Tibial nerve (tissue), 4 donors: ENCODE results near the gene CXCL12. TPM values are rescaled to one million over a fixed set of nuclear protein-coding genes. Genes with fewer than 3 reads are reported as not detected.

Experiments used
- DNase-seq, 2 donors: peaks; one replicate each; pipeline ENCODE4 v3.0.0-alpha.2; 2019; ENCODE audit warnings: low spot score in 2 of 2
- H3K27ac ChIP-seq, 4 donors: fragments of 200-600 bp; sonication (generic) in 3 of 4; one replicate each; pipeline ENCODE4 v1.5.1; 2017 to 2019; ENCODE audit warnings: mild to moderate bottlenecking in 1 of 4
- H3K27me3 ChIP-seq, 2 donors: fragments of 200-600 bp; sonication (generic) in 1 of 2; one replicate each; pipeline versions ENCODE4 v1.5.1 to v1.6.0; 2017 to 2019
- H3K36me3 ChIP-seq, 3 donors: fragments of 200-600 bp; sonication (generic); one replicate each; pipeline ENCODE4 v1.5.1; 2018 to 2019
- H3K4me1 ChIP-seq, 4 donors: fragments of 200-600 bp; sonication (generic) in 3 of 4; one replicate each; pipeline ENCODE4 v1.5.1; 2017 to 2019
- H3K4me3 ChIP-seq, 4 donors: fragments of 200-600 bp; sonication (generic) in 3 of 4; one replicate each; pipeline ENCODE4 v1.5.1; 2017 to 2019; ENCODE audit warnings: mild to moderate bottlenecking in 1 of 4, moderate library complexity in 1 of 4
- H3K9me3 ChIP-seq, 4 donors: fragments of 200-600 bp; sonication (generic) in 3 of 4; one replicate each; pipeline ENCODE4 v1.5.1; 2017 to 2019
- EP300 ChIP-seq, 2 donors: sonication (generic); formaldehyde crosslinking; IDR thresholded peaks; one replicate each; pipeline ENCODE4 v1.6.1; 2017; ENCODE audit warnings: antibody characterized with exemption in 2 of 2, mild to moderate bottlenecking in 1 of 2
- POLR2A ChIP-seq, 2 donors: fragments of 450-650 bp; IDR thresholded peaks; one replicate each; pipeline ENCODE4 v1.6.1; 2017; ENCODE audit warnings: antibody characterized with exemption in 2 of 2, mild to moderate bottlenecking in 2 of 2, moderate library complexity in 2 of 2
- WGBS, 2 donors: methylation state at CpG; one replicate each; pipeline ENCODE4 v1.1.5; 2018; 5-methylcytosine and 5-hydroxymethylcytosine counted together
- total RNA-seq, 4 donors: library from RNA; depleted of rRNA; stranded (reverse); fragments of >200 nt; gene quantifications; one replicate each; pipeline ENCODE4 v1.1.0, GENCODE V29; 2016
- TF ChIP-seq, protein P1 (sequence below), 5 experiments: fragments of 200-600 bp in 3 of 5; fragments of 450-650 bp in 2 of 5; sonication (generic) in 3 of 5; IDR thresholded peaks; one replicate each; pipeline ENCODE4 v1.5.1; 2016 to 2019; ENCODE audit warnings: antibody characterized with exemption in 5 of 5, mild to moderate bottlenecking in 3 of 5, moderate library complexity in 2 of 5

The CXCL12 gene
- total RNA-seq, 4 donors from 2014 or later: 35.0 to 119 (median 86.4) TPM

DNA sequence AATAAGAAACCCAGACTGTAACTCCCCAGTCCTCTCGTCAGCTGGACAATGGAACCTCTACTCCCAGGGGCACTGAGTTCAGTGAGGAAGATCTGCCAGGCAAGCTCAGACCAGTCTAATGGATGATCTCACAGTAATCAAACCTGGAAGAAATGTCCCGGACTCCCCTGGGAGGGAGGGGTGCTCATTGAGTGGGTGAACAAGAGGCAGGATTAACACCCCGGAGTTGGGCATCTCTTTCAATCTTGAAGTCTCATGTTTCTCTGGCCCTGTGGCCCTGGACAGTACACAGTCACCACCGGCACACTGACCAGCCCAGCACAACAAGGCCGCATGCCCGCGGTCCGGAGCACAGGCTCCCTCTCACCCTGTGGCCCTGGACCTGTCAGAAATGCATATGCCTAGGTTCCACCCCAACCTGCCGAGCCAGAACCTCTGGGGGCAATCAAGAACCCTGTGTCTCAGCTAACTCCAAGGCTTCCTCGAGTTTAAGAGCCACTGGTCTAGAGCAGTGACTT, 27.8 kb downstream of the CXCL12 start:
- no peaks in the 10 kb centered on the region for H3K27me3 ChIP-seq
- no peaks in the 10 kb centered on the region for H3K9me3 ChIP-seq
- no peak overlapping the region for H3K27ac ChIP-seq
- peaks cover 0 to 4% (median 0%) of the 10 kb centered on the region in 4 donors for H3K4me1 ChIP-seq
- DNase-seq: no peak
- H3K4me3 ChIP-seq: no peak overlapping the region
- WGBS, 2 donors: 79 to 81% methylated on average over 9 to 10 of the region's 10 CpGs
- peaks cover 0 to 3% (median 0%) of the 10 kb centered on the region in 3 donors for H3K36me3 ChIP-seq
- TF ChIP-seq, protein P1, sequence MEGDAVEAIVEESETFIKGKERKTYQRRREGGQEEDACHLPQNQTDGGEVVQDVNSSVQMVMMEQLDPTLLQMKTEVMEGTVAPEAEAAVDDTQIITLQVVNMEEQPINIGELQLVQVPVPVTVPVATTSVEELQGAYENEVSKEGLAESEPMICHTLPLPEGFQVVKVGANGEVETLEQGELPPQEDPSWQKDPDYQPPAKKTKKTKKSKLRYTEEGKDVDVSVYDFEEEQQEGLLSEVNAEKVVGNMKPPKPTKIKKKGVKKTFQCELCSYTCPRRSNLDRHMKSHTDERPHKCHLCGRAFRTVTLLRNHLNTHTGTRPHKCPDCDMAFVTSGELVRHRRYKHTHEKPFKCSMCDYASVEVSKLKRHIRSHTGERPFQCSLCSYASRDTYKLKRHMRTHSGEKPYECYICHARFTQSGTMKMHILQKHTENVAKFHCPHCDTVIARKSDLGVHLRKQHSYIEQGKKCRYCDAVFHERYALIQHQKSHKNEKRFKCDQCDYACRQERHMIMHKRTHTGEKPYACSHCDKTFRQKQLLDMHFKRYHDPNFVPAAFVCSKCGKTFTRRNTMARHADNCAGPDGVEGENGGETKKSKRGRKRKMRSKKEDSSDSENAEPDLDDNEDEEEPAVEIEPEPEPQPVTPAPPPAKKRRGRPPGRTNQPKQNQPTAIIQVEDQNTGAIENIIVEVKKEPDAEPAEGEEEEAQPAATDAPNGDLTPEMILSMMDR (IDR thresholded peaks at IDR 0.05): no peak
- no peak for TF ChIP-seq POLR2A (IDR thresholded peaks at IDR 0.05)
- no peak for TF ChIP-seq EP300 (IDR thresholded peaks at IDR 0.05)

DNA sequence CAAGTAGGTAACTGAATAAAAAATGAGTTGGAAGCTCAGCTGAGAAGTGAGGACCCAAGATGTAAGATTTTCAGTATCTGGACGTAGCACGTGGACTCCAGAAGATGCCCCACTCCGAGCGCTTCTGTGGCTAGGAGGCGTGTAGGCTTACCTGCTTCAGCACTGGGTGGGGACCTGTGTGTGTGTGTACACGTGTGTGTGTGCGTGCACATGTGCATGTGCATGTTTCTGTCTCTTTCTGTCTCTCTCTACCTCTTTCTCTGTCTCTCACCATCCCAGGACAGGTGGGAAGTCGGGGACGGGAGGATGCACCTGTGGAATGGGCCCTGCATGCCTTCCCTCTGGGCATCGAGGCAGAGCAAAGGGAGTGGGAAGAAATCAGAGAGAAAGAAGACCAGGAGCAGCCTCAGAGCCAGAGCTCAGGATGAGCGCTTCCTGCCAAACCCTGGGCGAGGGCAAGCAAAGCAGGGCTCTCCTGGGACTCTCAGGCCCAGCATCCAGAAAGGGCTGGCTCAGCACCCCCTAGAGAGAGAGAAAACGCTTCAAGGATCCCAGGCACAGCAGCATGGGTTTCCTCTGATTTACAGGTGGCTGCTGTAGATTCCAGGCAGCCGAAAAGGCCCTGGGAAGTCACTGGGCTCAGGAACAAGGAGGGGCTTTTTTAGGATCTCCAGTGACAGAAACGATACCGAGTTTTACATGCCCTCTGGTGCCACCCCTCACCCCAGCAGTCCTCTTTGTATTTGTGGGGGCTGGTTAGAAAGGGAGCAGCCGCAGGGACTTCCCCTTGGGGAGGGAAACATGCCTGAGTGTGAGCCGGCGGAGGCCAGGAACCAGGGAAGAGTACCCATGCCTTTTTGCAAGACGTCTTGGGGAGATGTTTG, 28.5 kb downstream of the CXCL12 start:
- H3K27ac ChIP-seq: no peak overlapping the region
- no peaks in the 10 kb centered on the region for H3K9me3 ChIP-seq
- no peaks in the 10 kb centered on the region for H3K36me3 ChIP-seq
- DNase-seq: no peak
- WGBS, 2 donors: 73 to 77% methylated on average over 20 of the region's 20 CpGs
- no peaks in the 10 kb centered on the region for H3K27me3 ChIP-seq
- peaks cover 0 to 4% (median 0%) of the 10 kb centered on the region in 4 donors for H3K4me1 ChIP-seq
- no peak overlapping the region for H3K4me3 ChIP-seq
- TF ChIP-seq POLR2A (IDR thresholded peaks at IDR 0.05) (no peak), EP300 (IDR thresholded peaks at IDR 0.05) (no peak)
- TF ChIP-seq, protein P1 (IDR thresholded peaks at IDR 0.05): no peak

DNA sequence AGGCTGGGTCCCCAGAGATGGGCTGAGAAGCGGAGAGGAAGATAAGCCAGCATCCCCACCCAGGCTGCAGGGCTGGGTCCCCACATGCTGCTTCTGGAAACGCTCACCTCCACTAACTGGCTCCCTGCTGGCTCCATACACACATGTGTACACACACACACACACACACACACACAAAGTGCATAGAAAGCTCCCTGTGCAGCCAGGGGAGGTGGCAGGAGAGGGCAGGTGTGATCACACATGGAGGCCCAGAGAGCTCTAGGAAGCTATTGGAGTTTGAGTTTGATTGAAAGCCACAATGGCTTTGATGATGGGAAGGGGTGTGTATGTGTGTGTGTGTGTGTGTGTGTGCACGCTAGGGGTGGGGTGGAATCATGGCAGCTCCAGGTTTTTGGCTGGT, 29.3 kb downstream of the CXCL12 start:
- Histone ChIP-seq H3K36me3 (no peaks in the 10 kb centered on the region), H3K9me3 (no peaks in the 10 kb centered on the region), H3K4me3 (no peak overlapping the region), H3K4me1 (peaks cover 0 to 4% (median 0%) of the 10 kb centered on the region in 4 donors), H3K27ac (no peak overlapping the region), H3K27me3 (no peaks in the 10 kb centered on the region)
- TF ChIP-seq EP300 (IDR thresholded peaks at IDR 0.05) (no peak), POLR2A (IDR thresholded peaks at IDR 0.05) (no peak)
- TF ChIP-seq, protein P1 (IDR thresholded peaks at IDR 0.05): no peak
- no peak for DNase-seq
- WGBS, 2 donors: 80 to 98% methylated on average over 3 of the region's 3 CpGs

DNA sequence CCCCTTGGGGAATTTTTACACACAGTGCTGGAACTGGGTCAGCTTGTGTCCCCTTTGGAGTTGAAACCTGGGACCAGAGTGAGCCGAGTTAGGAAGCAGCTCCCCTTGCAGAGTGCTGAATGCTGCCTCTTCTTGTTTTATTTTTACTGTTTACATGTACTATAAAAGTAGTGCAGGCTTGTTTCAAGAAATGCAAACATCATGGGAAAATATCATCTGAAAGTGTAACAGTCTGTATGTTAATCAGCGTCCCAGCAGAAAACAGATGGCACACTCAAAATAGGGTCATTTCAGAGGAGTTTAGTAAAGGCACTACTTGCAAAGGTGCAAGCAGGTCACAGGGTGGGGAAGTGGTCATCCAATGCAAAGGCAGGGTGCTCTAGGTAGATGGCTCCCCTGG, 30.1 kb downstream of the CXCL12 start:
- no peaks in the 10 kb centered on the region for H3K27me3 ChIP-seq
- TF ChIP-seq POLR2A (IDR thresholded peaks at IDR 0.05): no peak
- TF ChIP-seq, protein P1 (IDR thresholded peaks at IDR 0.05): no peak
- no peak for TF ChIP-seq EP300 (IDR thresholded peaks at IDR 0.05)
- H3K4me3 ChIP-seq: no peak overlapping the region
- no peaks in the 10 kb centered on the region for H3K9me3 ChIP-seq
- no peaks in the 10 kb centered on the region for H3K36me3 ChIP-seq
- peaks cover 0 to 4% (median 0%) of the 10 kb centered on the region in 4 donors for H3K4me1 ChIP-seq
- DNase-seq: no peak
- WGBS, 2 donors: 75 to 76% methylated on average over 2 of the region's 2 CpGs
- H3K27ac ChIP-seq: no peak overlapping the region

DNA sequence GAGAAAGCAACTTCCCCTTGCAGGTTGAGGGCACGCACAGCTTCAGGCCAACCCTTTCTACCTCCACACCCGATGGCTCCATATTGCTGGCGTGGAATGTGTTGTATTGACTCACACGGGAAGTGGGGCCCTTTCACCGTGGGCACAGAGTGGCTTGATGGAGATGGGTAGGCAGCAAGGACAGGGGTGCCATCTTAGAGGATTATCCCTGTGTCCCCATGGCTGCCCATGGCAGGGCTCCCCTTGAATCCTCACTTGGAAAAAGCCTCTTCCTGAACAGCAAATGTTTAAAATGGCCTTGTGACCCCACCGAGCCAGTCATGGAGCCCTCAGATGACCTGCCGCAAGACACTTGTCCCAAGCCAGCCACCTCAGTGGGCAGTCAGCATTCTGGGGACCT, 31.2 kb downstream of the CXCL12 start:
- WGBS, 2 donors: 95 to 96% methylated on average over 7 of the region's 7 CpGs
- Histone ChIP-seq H3K9me3 (no peaks in the 10 kb centered on the region), H3K4me1 (peaks cover 0 to 4% (median 0%) of the 10 kb centered on the region in 4 donors), H3K27me3 (no peaks in the 10 kb centered on the region), H3K36me3 (no peaks in the 10 kb centered on the region), H3K4me3 (no peak overlapping the region), H3K27ac (no peak overlapping the region)
- no peak for TF ChIP-seq POLR2A (IDR thresholded peaks at IDR 0.05)
- TF ChIP-seq, protein P1 (IDR thresholded peaks at IDR 0.05): no peak
- TF ChIP-seq EP300 (IDR thresholded peaks at IDR 0.05): no peak
- no peak for DNase-seq
